GM21515 (cell line): ENCODE results near the gene KIAA0232.
"Not testable (repeated sequence)": the region's sequence is repeated elsewhere in the genome, so short reads cannot be mapped to it uniquely, and the experiment has no call there.

Experiments used
- ATAC-seq: cut with Tn5 transposase; IDR thresholded peaks from one replicate; pipeline ENCODE4 v1.9.1; 2021; ENCODE audit not compliant: unreplicated experiment

The KIAA0232 gene

DNA sequence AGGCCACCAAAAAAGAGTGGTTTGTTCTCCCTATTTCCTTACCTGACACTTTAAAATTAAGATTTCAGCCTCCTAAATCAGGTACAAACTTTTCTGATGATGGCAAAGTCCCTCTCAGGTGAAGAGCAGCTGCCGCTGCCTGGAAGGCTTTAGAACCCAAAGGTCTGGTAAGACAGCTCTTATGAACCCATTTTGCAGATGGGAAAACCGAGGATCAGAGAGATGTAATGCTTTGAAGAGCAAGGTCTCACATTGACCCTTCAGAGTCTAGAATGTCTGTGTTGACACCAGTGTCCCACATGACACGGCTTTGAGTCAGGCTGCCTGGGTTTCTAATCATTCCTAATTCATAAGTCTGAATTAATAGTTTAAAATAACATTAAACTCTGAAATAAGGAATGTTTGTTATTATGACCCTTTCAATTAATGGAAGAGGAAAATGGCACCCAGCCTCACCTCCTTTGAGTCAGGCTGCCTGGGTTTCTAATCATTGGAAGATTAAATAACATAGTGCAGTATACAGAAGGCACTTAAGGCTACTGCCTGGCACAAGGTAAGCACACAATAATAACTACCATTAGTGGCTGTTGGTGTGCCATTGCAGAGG lies 27.9 kb upstream of the KIAA0232 start:
- ATAC-seq = no peak

DNA sequence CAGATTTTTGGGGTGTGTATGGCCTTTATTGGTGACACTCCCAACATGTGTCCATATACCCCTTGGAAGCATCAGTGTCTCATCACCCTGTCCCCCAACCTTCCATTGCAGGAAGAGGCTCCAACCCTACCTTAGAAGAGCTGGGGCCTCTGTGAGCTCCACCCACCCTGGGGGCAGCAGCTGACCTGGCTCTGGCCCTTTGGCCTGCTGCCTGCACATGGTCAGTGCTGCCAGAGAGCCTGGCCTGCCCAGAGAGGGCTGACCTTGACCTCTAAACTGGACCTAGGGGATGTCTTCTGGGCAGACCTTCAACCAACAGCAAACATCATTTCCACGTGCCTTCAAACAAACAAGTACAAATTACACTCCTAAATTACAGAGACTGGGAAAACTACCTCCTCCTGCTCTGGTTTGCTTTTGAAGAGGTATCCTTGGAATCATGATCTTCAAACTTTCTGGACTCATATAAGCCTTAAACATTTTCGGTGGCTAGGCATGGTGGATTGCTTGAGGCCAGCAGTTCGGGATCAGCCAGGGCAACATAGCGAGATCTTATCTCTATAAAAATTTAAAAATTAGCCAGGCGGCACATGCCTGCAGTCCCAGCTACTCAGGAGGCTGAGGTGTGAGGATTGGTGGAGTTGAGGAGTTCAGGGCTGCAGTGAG lies 27.3 kb upstream of the KIAA0232 start:
- no peak for ATAC-seq

DNA sequence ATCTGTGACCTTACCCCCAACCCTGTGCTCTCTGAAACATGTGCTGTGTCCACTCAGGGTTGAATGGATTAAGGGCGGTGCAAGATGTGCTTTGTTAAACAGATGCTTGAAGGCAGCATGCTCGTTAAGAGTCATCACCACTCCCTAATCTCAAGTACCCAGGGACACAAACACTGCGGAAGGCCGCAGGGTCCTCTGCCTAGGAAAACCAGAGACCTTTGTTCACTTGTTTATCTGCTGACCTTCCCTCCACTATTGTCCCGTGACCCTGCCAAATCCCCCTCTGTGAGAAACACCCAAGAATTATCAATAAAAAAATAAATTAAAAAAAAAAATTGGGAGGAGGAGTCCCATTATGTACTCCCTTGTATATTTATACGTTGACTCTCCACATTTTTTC lies 26.2 kb upstream of the KIAA0232 start:
- ATAC-seq = not testable (repeated sequence)

DNA sequence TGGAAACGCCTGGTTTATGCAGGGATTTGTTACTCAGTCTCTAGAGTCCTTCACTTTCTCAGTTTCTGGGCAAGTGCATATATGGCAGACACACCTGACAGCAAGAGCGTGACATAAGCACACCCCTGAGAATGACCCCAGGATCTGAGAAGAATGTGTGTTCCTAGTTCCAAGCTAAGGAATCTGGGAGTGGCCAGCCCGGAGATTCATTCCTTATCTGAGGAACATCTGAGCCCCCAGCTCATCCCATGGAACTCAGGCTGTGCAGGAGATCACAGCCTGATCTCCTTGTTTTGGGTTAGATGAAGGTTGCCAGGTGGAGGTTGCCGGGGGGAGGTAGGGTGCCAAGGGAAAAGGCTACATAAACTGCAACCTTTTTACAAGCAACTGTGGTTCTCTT lies 23.8 kb upstream of the KIAA0232 start:
- ATAC-seq = no peak

DNA sequence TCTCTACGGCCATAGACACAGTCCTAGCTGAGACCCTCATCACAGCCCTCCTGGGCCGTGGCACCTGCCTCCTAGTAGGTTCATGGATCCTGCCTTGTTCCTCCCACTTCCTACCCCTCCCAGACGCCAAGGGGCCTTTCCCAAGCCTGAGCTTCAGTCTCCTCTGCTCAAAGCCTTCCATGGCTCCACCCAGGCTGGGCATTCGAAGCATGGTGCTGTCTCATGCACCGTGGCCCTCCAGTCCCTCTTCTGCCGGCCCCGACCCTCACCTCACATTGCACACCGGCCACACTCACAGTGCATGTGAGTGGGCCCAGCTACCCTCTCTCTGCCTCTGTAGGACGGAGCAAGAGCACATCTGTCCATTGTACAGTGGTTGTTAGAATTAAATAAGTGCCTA lies 21.7 kb upstream of the KIAA0232 start:
- no peak for ATAC-seq

DNA sequence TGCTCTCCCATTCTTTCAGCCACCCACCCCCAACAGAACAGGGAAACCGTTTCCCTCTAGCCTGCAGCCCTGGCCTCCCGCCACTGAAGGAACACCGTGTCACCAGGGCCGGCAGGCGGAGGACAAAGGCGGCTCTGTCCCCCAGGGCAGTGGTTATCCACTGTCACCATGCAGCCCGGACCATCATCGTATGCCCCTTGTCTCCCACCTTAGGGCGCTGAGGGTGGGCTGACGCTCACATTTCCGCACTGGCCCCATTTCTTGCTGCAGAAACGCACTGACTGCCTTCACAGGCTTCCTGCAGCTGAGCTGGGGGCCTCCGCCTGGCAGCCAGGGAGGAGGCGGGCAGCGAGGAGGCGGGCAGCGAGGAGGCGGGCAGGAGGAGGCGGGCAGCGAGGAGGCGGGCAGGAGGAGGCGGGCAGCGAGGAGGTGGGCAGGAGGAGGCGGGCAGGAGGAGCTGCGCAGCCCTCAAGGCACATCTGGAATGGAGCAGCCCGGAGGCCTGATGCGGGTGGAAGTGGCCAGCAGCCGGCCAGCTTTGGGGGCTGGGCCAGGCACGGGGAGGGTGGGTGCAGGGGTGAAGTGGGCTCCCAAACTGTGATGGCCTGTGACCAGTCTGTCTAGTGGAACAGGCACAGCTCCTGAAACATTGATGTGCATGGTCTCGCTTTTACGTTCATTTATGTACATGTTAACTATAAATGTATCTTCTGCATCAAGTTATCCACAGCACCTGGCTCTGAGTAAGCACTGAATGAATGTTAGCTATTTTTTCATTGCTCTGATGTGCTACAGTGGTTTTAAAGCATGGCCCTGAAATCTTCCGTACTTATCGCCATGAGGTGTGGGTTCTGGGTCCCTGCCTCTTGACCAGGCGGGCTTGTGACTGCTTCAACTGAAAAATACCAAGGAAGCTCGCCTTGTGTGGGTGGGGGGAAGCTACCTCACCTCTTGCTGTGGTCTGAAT lies 20.6 kb upstream of the KIAA0232 start:
- ATAC-seq = no peak

DNA sequence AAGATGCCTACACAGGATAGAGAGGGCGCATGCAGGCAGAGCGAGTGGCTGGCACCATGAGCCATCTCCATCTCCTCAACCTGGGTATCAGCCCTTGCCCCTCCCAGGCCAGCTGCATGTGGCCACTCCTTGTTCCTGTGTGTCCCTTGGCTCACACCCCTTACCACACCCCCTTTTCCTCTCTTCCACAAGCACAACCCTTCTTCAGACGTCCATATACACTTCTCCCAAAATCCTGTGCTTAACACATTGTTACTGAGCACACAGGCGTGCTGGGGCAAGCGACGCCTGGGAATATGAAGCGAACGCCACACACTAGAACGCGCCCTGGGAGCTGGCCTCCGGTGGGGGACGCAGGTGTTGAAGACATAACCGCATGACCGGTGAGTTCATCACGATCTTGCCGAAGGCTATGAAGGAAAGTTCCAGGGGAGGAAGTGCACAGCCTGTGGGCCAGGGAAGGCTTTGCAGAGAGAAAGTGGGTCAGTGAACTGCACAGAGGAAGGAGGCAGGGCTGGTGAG lies 19.1 kb upstream of the KIAA0232 start:
- ATAC-seq = no peak

DNA sequence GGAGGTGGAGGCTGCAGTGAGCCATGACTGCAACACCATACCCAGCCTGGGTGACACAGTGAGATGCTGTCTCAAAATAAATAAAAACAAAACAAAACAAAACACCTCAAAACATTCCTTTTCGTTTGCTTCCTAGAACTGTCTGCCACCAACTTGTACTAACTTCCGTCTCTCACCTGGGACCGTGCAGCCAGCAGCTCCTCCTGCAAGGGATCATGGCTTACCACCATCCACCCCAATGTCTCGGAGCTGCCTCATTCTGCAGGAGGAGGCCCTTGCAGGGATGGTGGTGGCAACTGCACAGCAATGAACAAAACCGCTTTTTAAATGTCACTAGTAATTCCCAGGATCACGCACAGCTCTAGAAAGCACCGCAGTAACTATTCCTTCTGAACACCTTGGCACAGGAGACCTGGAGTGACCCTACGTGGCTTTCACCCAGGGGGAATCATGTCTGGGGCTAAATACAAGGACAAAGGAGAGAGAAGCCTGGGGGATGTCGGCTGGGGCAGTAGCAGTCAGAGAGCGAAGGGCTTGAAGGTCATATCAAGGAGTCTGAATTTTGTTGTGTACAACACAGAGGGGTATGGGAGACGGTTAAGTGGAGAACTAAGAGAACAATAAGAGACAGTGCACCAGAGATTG lies 17.4 kb upstream of the KIAA0232 start:
- ATAC-seq = no peak

DNA sequence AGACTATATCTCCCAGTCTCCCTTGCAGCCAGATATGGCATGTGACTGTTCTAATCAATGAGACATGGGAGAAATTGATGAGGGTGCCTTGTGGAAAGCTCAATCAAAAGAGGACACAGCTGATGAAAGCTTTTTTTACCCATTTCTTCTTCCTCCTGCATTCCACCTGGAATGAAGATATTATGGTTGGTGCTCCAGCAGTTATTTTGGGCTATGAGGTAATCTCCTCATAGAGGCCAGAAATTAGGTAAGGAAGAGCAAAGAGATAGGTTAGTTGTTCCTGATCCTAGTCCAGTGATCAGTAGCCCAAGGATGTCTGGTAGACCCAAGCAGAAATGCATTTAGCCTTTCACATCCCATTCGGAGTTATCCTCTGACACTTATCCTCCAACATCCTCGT lies 16.8 kb upstream of the KIAA0232 start:
- ATAC-seq = no peak

DNA sequence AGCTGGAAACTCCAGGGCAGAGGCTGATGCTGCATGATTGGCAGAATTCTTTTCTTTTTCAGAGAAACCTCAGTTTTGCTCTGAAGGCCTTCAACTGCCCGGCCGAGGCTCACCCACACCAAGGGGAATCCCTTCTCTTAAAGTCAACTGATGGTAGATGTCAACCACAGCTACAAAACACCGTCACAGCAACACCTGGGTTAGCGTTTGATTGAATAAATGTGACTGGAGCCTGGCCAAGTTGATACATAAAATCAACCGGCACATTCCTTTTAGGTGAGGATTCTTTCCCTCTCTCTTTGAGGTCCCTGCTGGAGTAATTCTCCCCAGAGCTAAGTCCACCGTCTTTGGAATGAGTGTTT lies 15.2 kb upstream of the KIAA0232 start:
- ATAC-seq = no peak

DNA sequence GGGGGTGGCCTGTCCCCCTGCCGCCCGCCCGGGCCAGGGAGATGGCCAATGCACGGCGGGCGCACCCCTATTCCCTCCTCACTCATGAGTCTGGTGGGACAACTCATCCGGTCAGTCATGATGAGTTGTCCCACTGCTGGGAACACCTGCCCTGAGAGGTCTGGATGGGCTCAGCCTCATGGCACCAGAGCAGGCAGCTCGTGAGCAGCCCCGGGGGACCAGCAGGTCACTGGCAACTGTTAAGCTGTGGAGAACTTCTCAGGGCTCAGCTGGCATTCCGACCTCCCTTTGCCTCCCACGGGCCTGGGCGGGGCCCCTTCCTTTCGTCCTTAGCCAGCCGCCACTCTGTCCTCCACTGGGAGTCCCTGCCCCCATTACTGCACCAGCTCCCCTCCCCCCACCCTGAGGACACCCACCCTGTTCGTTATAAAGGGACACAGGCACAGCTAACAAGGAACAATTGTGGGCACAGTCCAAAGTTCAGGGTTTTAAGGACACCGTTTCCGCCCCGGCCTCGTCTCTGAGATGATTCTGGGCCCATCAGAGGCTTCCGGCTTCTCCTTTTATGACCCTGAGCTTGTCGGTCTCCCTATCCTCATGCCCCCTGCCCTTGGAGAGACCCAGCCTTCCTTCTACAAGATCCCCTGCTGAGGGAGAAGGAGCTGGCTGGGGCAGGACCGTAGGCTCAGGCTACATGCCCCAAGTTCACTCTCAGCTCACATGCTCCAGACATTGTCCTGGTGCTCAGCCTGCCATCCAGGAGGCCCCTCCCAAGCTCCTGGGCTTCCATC lies 14.6 kb upstream of the KIAA0232 start:
- no peak for ATAC-seq

DNA sequence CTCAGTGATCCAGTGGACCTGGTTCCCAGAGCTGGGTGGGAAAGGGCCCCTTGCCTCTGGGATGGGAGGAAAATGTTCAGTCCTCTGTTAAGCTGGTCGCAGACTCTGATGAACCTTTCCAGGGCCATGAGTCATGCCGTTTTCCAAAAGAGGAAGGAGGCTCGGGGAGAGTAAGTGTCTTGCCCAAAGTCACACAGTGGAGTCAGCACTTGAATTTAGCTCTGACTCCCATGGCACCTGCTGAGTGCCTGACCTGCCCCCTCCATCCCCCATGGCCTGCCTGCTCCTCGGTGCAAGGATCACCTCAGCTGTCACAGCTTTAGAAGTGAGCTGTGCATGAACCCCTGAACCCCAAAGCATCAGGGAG lies 14.0 kb upstream of the KIAA0232 start:
- ATAC-seq = no peak

DNA sequence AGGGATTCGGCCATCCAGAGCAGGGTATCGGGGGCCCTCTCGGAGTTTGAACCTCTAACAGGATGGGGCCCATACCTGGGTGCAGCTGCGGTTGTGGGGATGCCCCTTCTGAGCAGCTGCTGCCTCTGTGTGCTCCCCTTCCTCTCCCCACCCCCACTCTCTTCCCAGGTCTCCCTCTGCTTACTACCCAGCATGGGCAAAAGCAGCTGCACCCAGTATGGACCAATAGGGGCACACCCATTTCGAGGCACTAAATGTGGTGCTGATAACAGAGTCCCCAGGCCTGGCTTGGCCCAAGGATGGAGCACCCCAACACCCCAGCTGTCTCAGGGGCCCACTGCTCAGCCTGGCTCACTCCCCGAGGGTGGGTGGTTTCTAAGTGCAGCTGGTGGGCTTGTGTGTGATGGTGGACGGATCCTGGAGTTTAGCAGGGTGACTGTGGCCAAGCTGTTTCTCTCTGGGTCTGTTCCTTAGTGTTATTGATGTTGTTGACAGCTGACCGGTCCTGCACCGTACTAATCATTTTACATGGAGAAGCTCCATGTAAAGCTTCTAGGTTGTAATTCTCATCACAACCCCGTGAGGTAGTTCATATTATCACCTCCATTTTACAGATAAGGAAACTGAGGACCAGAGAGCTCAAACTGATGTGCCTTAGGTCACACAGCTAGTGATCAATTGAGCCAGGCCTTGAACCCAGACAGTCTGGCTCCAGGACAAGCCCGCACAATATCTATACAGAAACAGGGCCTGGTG lies 13.1 kb upstream of the KIAA0232 start:
- no peak for ATAC-seq

DNA sequence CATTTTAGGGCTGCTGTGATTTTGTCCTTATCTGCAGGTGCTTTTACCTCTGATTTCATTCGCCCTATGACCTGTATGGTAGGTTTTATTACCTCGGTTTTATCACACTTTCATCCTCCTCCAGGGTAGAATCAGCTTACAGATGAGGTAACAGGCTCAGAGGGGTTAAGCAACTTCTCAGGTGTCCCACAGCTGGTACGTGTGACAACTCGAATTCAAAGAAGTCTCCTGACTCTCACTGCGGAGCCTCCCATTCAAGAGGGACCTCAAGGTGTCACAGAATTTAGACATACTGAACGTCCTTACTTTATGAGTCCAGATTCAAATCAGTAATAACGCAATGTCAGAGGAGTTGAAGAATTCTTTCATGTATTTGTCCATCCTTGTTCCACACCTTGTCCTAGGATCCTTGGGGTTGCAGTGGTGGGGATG lies 12.5 kb upstream of the KIAA0232 start:
- ATAC-seq = no peak

DNA sequence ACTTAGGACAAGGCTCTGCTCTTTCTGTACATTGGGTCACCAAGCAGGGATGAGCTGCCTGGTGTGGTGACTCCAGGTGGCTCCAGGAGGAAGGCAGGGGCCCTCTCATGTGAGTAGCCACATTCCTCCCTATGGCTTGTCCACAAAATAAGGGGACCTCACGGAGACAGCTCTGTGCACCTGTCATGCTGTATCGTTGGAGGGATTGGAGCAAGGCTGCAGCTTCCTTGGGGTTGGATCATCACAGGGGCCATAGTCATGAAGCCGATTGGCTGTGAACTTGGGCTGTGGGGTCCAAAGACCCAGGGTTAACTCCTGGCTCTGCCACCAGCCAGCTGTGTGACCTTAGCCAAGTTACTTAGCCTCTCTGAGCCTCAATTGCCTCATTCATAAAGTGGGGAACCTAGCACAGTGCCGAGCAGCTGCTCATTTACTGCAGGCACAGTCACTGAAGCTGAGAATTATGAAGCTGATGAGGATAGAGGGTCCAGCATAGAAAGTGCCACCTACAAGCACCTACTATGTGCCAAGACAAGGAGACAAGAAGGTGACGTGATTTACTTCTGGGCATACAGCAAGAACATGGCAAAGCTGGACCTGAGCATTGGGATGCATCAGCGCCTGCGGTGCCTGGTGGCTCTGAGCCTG lies 11.8 kb upstream of the KIAA0232 start:
- ATAC-seq = no peak

DNA sequence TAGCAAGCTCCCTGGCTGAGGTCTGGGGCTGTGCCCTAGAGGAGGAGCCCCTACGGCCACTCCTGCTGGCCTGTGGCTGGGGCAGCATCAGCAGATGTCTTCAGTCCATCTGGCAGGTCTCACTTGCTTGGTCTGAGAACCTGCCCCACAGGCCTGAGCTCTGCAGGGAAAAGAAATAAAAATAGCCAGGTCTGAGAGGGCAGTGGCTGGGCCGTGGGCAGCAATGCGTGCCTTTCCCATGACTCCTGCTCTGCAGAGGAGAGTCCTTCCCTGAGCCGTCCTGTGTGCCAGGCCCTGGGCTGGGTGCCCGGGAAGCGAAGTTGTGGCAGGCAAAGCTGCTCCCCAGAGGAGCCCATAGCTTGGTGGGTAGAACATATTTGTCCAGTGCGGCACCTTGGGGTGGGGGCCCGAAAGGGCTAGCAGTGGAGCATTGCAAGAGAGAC lies 11.3 kb upstream of the KIAA0232 start:
- no peak for ATAC-seq

DNA sequence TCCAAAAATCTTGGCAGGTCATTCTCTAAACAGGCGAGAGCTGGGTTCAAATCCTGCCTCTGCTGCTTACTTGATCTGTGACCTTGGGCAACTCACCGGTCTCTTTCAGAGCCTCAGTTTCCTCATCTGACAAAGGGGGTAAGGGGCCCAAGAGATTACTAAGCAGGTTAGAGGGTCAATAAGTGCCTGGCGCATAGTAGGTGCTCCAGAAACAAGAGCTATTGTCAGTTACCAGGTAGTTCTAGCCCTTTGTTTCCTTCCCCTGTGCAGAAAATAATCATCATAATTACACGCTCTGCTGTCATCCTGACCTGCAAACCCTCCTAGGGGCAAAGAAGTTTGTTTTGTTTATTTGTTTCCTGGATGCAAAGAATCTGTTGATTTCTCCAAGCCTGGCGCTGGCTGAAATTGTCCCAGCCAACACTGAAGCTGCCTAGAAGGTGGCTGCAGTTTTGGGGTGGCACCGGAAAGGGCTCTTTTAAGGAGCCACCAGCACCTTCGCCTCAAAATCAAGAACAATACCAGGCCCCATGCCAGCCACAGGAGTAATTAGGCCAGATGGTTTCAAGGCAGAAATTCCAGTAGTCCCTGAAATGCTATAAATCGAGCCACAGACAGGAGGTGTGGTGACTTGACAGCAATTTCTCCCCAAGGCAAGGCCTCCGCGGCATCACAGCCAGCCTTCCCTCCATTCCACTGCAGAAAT lies 10.2 kb upstream of the KIAA0232 start:
- ATAC-seq = no peak

DNA sequence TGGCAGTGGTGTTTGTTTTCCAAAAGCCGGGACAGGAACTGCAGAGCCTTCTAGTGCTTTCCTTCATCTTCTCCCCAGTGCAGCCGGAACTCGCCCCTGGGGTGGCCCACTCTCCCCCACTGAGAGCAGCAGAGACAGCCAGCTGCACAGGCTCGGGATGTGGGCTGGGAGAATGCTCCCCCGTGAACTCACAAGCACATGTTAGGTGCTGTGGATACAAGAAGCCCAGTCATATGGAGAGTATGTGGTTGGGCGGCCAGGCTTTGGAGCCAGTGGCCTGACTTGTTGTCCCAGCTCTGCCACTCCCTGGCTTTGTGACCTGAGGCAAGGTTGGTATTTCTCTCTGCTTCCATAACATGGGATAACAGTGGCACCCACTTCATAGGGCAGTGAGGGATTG lies 9.4 kb upstream of the KIAA0232 start:
- no peak for ATAC-seq
